Activated T-helper 2 cell treated with anti-CD3 and anti-CD28 coated beads, Interferon-gamma antibody, Interleukin-2, Interleukin-4, amounts not matched to agents 10 μg/mL and 5 μg/mL and 100 μg/mL, durations not matched to agents 14 hours and 24 hours and 36 hours (primary cell): ENCODE data around the gene MMS22L. TPM values are rescaled to one million over a fixed set of nuclear protein-coding genes. Genes with fewer than 3 reads are reported as not detected.

Experiments
- DNase-seq: peaks from one replicate; pipeline ENCODE4 v3.0.0; 2021; ENCODE audit warnings: low spot score
- H3K27ac Mint-ChIP-seq: one replicate; pipeline ENCODE4 v1.8.0; 2021; ENCODE audit warnings: mixed read lengths
- H3K27me3 Mint-ChIP-seq: one replicate; pipeline ENCODE4 v1.8.0; 2021; ENCODE audit warnings: low read depth, mixed read lengths
- H3K36me3 Mint-ChIP-seq: one replicate; pipeline ENCODE4 v1.8.0; 2021; ENCODE audit warnings: low read depth, mixed read lengths
- H3K4me1 Mint-ChIP-seq: one replicate; pipeline ENCODE4 v1.8.0; 2021; ENCODE audit warnings: low read depth, mixed read lengths
- H3K4me3 Mint-ChIP-seq: one replicate; pipeline ENCODE4 v1.8.0; 2021; ENCODE audit warnings: low read depth, mild to moderate bottlenecking, moderate library complexity, mixed read lengths
- H3K9me3 Mint-ChIP-seq: one replicate; pipeline ENCODE4 v1.8.0; 2021; ENCODE audit warnings: mixed read lengths
- intact Hi-C: fragments of 100-400 bp; cut with micrococcal nuclease; formaldehyde crosslinking; loops from one replicate; pipeline ENCODE4 v1.15.1; 2023
- total RNA-seq: library from RNA; stranded (reverse); gene quantifications from 2 replicates; pipeline ENCODE4 v1.2.3, GENCODE V29; 2022

Gene MMS22L
- total RNA-seq, 1 donor from 2014 or later: 50.5 TPM

GRCh38 chr6:97094376-97094775 lies 188.6 kb downstream of the MMS22L start:
- no peaks in the 10 kb centered on the region for H3K9me3 Mint-ChIP-seq
- H3K27ac Mint-ChIP-seq: no peak overlapping the region
- no peaks in the 10 kb centered on the region for H3K4me1 Mint-ChIP-seq
- no peak for DNase-seq
- H3K27me3 Mint-ChIP-seq: no peaks in the 10 kb centered on the region
- H3K4me3 Mint-ChIP-seq: no peak overlapping the region
- intact Hi-C loops: no loop called here
- H3K36me3 Mint-ChIP-seq: no peaks in the 10 kb centered on the region

DNA sequence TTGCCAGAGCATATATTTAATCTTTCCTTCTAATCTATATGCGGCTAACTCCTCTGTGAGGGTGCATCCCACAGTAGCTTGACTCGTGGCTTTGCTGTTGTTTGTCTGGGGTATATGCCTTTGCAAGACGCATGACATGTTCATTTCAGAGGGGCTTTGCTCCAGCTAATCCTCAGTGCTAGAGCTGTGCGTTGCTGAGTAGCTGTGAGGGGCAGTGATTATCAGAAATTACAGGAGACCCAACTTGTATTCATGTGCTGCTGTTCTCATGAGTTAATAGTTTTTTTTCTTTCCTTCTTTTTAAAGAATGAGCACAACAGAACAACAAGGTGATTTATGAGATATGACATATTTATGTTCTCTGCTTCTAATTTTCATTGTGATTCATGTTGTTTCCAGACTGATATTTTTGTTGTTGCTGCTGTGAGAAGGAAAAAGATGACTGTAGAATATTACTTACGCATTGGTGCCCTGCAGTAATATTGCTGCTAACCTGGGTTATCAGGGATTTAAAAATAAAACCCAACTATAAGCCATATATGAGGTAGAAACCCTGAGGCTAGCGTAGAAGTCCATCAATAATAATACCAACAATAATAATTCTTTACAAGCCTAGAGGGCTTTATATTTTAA lies 190.2 kb downstream of the MMS22L start:
- Mint-ChIP-seq H3K9me3 (no peaks in the 10 kb centered on the region), H3K27me3 (no peaks in the 10 kb centered on the region), H3K36me3 (no peaks in the 10 kb centered on the region), H3K27ac (no peak overlapping the region), H3K4me1 (no peaks in the 10 kb centered on the region), H3K4me3 (no peak overlapping the region)
- intact Hi-C loops: no loop called here
- no peak for DNase-seq
